Stomach (tissue), 4 donors: Measurements from ENCODE around the gene NPAS3.

Experiments
- CTCF ChIP-seq, 7 experiments: fragments of 450-650 bp in 4 of 7; fragments of 200-600 bp in 3 of 7; sonication (generic) in 3 of 7; IDR thresholded peaks; one replicate each; pipeline ENCODE4 v1.5.1; 2016 to 2019; ENCODE audit warnings: antibody characterized with exemption in 7 of 7, control low read depth in 2 of 7, mild to moderate bottlenecking in 1 of 7
- EP300 ChIP-seq: sonication (generic); formaldehyde crosslinking; IDR thresholded peaks from one replicate; pipeline ENCODE4 v1.6.1; 2017; ENCODE audit warnings: antibody characterized with exemption
- POLR2A ChIP-seq, 4 donors: fragments of 450-650 bp; IDR thresholded peaks; one replicate each; pipeline ENCODE4 v1.6.1; 2016; ENCODE audit warnings: antibody characterized with exemption in 4 of 4, control low read depth in 2 of 4, mild to moderate bottlenecking in 1 of 4, moderate library complexity in 1 of 4
- POLR2AphosphoS5 ChIP-seq, 3 donors: sonication (generic); formaldehyde crosslinking; IDR thresholded peaks; one replicate each; pipeline ENCODE4 v1.6.1; 2016; ENCODE audit warnings: antibody characterized with exemption in 3 of 3

- TF ChIP-seq POLR2AphosphoS5 (IDR thresholded peaks at IDR 0.05) (no peak), CTCF (IDR thresholded peaks at IDR 0.05) (no peak), POLR2A (IDR thresholded peaks at IDR 0.05) (no peak), EP300 (no peak)
These were observed 913.3 kb downstream of the NPAS3 start for GRCh38 chr14:33851931-33852330.
